ENCODE results near the gene HDAC1.

HDAC1 gene

GRCh38 chr1:32341186-32341757, 49.4 kb downstream of the HDAC1 start:
- Histone ChIP-seq H3K4me1 (peaks cover 69% of the 10 kb centered on the region), H3K4me3 (no peak overlapping the region), H4K20me1 (peaks cover 17% of the 10 kb centered on the region), H3K9me3 (no peaks in the 10 kb centered on the region), H3K36me3 (no peaks in the 10 kb centered on the region), H3K4me2 (no peak overlapping the region), H3K27ac (no peak overlapping the region), H3K27me3 (no peaks in the 10 kb centered on the region), H3K9ac (no peak overlapping the region)
- TF ChIP-seq Cebpa-rat (IDR thresholded peaks at IDR 0.05) = no peak

- peaks cover 69% of the 10 kb centered on the region for H3K4me1 ChIP-seq
These were observed 50.1 kb downstream of the HDAC1 start for GRCh38 chr1:32341971-32342370.

DNA sequence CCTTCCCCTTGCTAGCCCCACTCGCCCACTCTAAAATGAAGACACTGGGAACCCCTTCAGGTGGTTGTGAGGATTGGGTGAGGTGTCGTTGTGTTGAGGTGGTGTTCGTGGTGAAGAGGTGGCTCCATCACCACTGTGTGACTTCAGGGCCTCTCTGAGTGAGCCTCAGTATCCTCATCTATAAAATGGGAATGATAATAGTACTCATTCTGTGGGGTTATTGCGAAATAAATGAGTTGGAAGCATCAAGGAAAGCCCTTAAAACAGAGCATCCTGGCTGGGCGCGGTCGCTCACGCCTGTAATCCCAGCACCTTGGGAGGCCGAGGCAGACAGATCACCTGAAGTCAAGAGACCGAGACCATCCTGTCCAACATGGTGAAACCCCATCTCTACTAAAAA, 50.8 kb downstream of the HDAC1 start:
- no peak overlapping the region for H3K4me3 ChIP-seq
- H4K20me1 ChIP-seq = peaks cover 3% of the 10 kb centered on the region; the same call in 1 of the 2 replicates
- H3K27me3 ChIP-seq = no peaks in the 10 kb centered on the region
- H3K4me1 ChIP-seq = peaks cover 66% of the 10 kb centered on the region
- H3K9ac ChIP-seq = no peak overlapping the region
- H3K9me3 ChIP-seq = no peaks in the 10 kb centered on the region
- peak; percentile 83 for TF ChIP-seq Cebpa-rat (IDR thresholded peaks at IDR 0.05)
- peak overlapping the region; percentile 57 for H3K4me2 ChIP-seq
- H3K27ac ChIP-seq = no peak overlapping the region
- no peaks in the 10 kb centered on the region for H3K36me3 ChIP-seq

More at GRCh38 chr1:32341971-32342370, 50.1 kb downstream of the HDAC1 start:
- H3K9me3 ChIP-seq = no peaks in the 10 kb centered on the region
- peak overlapping the region; percentile 57 for H3K4me2 ChIP-seq
- H3K9ac ChIP-seq = no peak overlapping the region
- H3K4me3 ChIP-seq = no peak overlapping the region
- H3K27me3 ChIP-seq = no peaks in the 10 kb centered on the region
- no peaks in the 10 kb centered on the region for H3K36me3 ChIP-seq
- H4K20me1 ChIP-seq = peaks cover 10% of the 10 kb centered on the region
- no peak for TF ChIP-seq Cebpa-rat (IDR thresholded peaks at IDR 0.05)
- H3K27ac ChIP-seq = no peak overlapping the region

GRCh38 chr1:32345289-32345827, 53.5 kb downstream of the HDAC1 start:
- H4K20me1 ChIP-seq = no peaks in the 10 kb centered on the region
- no peak overlapping the region for H3K27ac ChIP-seq
- H3K4me2 ChIP-seq = peak overlapping the region; percentile 27
- no peaks in the 10 kb centered on the region for H3K36me3 ChIP-seq
- peaks cover 69% of the 10 kb centered on the region for H3K4me1 ChIP-seq
- H3K9me3 ChIP-seq = 0 out of 2 replicates have a peak, but pooled peaks cover under 1% of the 10 kb centered on the region
- no peak overlapping the region for H3K4me3 ChIP-seq
- no peaks in the 10 kb centered on the region for H3K27me3 ChIP-seq
- TF ChIP-seq Cebpa-rat (IDR thresholded peaks at IDR 0.05) = no peak
- H3K9ac ChIP-seq = no peak overlapping the region

- Histone ChIP-seq H3K27me3 (no peaks in the 10 kb centered on the region), H3K4me3 (no peak overlapping the region), H3K27ac (no peak overlapping the region), H3K9me3 (peaks cover 4% of the 10 kb centered on the region; the same call in 1 of the 2 replicates), H3K36me3 (no peaks in the 10 kb centered on the region), H3K9ac (no peak overlapping the region), H4K20me1 (no peaks in the 10 kb centered on the region), H3K4me2 (peak overlapping the region; percentile 27), H3K4me1 (peaks cover 70% of the 10 kb centered on the region)
- no peak for TF ChIP-seq Cebpa-rat (IDR thresholded peaks at IDR 0.05)
These were observed 54.8 kb downstream of the HDAC1 start for GRCh38 chr1:32346532-32347157.

DNA sequence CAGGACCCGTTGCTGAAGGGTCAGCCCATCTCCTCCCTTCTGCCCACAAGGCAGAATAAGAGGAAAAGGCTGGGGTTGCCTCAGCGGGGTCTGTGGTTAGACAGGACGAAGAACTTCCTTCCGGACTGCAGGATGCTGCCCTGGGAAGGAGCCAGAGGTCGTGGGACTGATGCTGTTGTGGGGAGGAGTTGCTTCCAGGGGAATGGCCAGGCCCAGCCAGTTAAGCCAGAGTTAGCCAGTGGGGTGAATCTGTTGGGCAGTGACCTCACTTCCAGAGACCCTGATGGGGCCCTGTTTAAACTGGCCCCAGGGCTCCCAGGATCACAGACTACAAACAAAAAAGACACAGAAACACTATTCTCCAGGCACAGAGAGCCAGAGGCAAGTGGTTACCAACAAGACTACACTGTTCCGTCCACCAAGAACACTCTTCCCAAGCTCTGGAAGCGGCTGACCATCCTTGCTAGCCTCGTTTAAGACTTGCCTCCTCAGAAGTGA, 57.4 kb downstream of the HDAC1 start:
- Histone ChIP-seq H3K36me3 (no peaks in the 10 kb centered on the region), H3K27ac (peak overlapping the region; percentile 6; the same call in 1 of the 2 replicates), H3K4me3 (no peak overlapping the region), H4K20me1 (no peaks in the 10 kb centered on the region), H3K9ac (peak overlapping the region; percentile 31; the same call in 1 of the 2 replicates), H3K27me3 (no peaks in the 10 kb centered on the region), H3K4me1 (peaks cover 81% of the 10 kb centered on the region), H3K4me2 (peak overlapping the region; percentile 88), H3K9me3 (peaks cover 4% of the 10 kb centered on the region; the same call in 1 of the 2 replicates)
- no peak for TF ChIP-seq Cebpa-rat (IDR thresholded peaks at IDR 0.05)

- Histone ChIP-seq H3K4me2 (peak overlapping the region; percentile 88), H3K4me1 (peaks cover 78% of the 10 kb centered on the region), H3K27ac (peak overlapping the region; percentile 78), H3K9me3 (peaks cover 4% of the 10 kb centered on the region; the same call in 1 of the 2 replicates), H4K20me1 (no peaks in the 10 kb centered on the region), H3K27me3 (no peaks in the 10 kb centered on the region), H3K4me3 (peak overlapping the region; percentile 88), H3K9ac (peak overlapping the region; percentile 67; the same call in 1 of the 2 replicates), H3K36me3 (no peaks in the 10 kb centered on the region)
- TF ChIP-seq Cebpa-rat (IDR thresholded peaks at IDR 0.05) = no peak
These were observed 59.0 kb downstream of the HDAC1 start for GRCh38 chr1:32350785-32351398.

- Histone ChIP-seq H3K27me3 (no peaks in the 10 kb centered on the region), H3K36me3 (no peaks in the 10 kb centered on the region)
These were observed 59.7 kb downstream of the HDAC1 start for GRCh38 chr1:32351399-32352238.

GRCh38 chr1:32352239-32352745, 60.4 kb downstream of the HDAC1 start:
- Histone ChIP-seq H3K27ac (peak overlapping the region; percentile 94), H3K9me3 (peaks cover 4% of the 10 kb centered on the region; the same call in 1 of the 2 replicates), H3K4me3 (peak overlapping the region; percentile 88), H3K27me3 (no peaks in the 10 kb centered on the region), H4K20me1 (no peaks in the 10 kb centered on the region), H3K9ac (peak overlapping the region; percentile 92), H3K4me2 (peak overlapping the region; percentile 99), H3K36me3 (no peaks in the 10 kb centered on the region), H3K4me1 (peaks cover 64% of the 10 kb centered on the region)
- TF ChIP-seq Cebpa-rat (IDR thresholded peaks at IDR 0.05) = no peak

More at GRCh38 chr1:32351399-32352238, 59.7 kb downstream of the HDAC1 start:
- Histone ChIP-seq H3K9ac (peak overlapping the region; percentile 92), H3K4me2 (peak overlapping the region; percentile 99), H3K4me3 (peak overlapping the region; percentile 88), H3K9me3 (peaks cover 4% of the 10 kb centered on the region; the same call in 1 of the 2 replicates), H4K20me1 (no peaks in the 10 kb centered on the region), H3K4me1 (peaks cover 71% of the 10 kb centered on the region), H3K27ac (peak overlapping the region; percentile 94)
- TF ChIP-seq Cebpa-rat (IDR thresholded peaks at IDR 0.05) = no peak
